NCI-H460 (cell line): ENCODE measurements around the gene CPED1. TPM values are rescaled to one million over a fixed set of nuclear protein-coding genes. Genes with fewer than 3 reads are reported as not detected.
"Not testable (repeated sequence)": the region's sequence is repeated elsewhere in the genome, so short reads cannot be mapped to it uniquely, and the experiment has no call there.

Source experiments
- DNase-seq: peaks from one replicate; pipeline ENCODE4 v3.0.0-alpha.2; 2016; ENCODE audit warnings: low read depth; ENCODE audit errors: extremely low read depth
- total RNA-seq: library from RNA; depleted of rRNA; stranded (reverse); fragments of >200 nt; shearing (Covaris generic); gene quantifications from 2 replicates; pipeline ENCODE4 v1.2.3, GENCODE V29; 2014

CPED1 gene
- total RNA-seq, 1 experiment from 2014 or later, result 17.0 TPM

GRCh38 chr7:121036776-121037175 is 48.3 kb downstream of the CPED1 start:
- not testable (repeated sequence) for DNase-seq

- DNase-seq, result not testable (repeated sequence)
These were observed 48.8 kb downstream of the CPED1 start for GRCh38 chr7:121037329-121037728.

DNA sequence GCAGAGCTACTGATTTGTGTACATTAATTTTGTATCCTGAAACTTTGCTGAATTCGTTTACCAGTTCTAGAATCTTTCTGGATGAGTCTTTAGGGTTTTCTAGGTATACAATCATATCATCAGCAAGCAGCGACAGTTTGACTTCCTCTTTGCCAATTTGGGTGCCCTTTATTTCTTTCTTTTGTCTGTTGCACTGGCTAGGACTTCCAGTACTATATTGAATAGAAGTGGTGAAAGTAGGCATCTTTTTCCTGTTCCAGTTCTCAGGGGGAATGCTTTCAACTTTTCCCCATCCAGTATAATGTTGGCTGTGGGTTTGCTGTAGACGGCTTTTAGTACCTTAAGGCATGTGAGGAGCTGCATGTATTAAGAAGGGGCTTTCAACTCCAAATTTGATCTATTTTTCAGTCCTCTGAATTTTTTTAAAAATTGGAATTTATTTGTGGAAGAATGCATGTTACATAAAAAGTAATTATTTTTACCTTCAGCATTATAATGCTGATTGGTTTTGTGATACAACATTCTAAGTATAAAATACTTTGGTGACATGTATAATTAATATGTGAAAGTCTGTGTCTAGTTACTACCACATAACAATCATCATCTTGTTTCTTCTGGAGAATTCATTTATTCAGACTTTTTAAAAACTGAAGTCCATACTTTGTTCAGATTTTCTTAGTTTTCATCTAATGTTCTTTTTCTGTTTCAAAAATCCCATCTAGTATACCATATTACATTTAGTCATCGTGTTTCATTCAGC is 49.6 kb downstream of the CPED1 start:
- no peak for DNase-seq

GRCh38 chr7:121038717-121039509 is 50.4 kb downstream of the CPED1 start:
- no peak for DNase-seq

DNA sequence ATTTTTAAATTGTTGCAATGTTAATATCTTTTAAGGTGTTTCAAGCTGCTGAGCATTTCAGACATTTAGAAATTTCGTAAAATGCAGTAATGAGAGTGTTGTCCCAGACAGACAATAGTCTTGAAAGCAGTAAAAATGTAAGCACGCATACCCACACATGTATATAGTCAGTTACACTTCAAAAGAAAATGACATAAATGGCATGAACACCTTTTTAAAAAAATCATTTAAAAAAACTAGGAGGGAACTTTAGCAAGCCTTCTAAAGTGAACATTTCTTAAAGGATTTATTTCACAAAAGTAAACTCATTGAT is 51.0 kb downstream of the CPED1 start:
- no peak for DNase-seq

- no peak for DNase-seq
These were observed 51.5 kb downstream of the CPED1 start for GRCh38 chr7:121039994-121040393.

GRCh38 chr7:121041516-121042148 is 53.1 kb downstream of the CPED1 start:
- DNase-seq, result no peak

- DNase-seq, result no peak
These were observed 53.7 kb downstream of the CPED1 start for GRCh38 chr7:121042195-121042594.

DNA sequence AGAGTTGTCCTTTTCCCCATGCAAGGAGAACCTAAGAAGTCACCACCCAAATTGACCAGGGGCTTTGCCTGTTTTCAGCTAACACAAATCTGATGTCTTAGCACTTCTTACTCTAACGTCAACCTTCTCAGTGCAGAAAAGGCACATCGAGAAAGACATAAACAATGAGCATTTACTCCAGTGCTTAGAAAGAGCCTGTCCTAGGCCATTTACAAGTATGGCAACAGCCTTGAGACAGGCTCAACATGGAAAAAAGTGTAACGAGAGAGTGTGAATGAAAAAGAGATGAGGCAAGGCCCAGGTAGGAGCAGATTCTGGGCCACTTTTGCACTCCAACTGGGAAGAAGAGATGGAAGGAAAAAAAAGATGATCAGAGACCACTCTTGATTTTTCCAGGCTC is 54.4 kb downstream of the CPED1 start:
- no peak for DNase-seq

DNA sequence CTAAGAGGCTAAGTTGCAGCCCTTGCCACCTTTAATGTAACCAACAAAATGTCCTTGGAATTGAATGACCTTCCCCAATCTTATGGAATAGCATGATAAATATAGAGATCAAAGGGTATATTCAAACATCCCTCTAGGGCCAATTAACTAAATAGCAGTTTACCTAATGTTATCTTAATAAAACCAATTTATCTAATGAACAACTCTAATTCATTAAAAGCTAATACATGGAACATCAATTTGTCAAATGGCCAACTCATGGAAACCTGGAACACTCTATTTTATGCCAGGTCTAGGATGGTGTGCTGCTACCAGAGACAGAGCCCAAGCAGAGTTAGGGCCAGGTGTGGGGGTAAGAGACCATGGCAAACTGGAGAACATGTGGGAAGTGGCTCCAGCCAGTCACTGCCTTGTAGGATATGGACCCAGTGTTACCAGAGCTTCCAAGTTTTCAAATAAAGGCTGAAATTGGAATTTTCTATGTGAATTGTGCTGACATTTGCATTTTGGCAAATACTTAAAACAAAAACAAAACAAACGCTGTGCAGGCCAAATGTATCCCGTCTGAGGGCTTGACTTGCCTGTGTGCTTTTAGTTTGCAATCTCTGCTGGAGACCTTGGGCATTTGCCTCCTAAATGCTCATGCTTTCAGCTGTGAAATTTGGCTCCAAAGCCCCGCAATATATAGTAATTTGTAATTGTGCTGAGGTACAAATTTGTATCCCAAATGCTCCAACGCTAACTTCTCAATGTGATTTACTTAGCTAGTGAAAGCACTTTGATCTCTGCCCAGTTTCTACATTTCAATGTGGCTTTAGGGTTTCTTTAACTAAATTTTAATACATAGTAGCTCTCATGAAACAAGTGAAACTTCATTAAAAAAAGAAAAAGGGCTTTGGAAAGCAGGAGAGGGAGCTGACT is 55.1 kb downstream of the CPED1 start:
- DNase-seq, result no peak

GRCh38 chr7:121045090-121045489 is 56.6 kb downstream of the CPED1 start:
- DNase-seq, result no peak

DNA sequence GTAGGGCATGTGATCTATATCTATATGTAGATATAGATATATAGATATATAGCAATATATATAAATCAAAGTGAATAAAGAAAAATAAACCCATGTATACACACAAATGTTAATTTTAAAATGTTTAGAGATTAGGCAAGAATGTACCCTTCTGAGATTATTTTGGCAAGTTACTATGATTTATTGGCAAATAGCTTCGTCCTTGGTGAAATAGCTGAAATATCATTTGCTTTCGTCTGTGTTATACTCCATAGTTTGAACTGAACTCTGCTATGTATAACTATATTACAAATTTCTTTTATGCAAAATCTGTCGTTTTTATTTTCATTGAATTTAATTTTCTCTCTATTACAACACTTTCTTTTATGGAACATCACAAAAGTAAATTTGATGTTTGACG is 57.5 kb downstream of the CPED1 start:
- DNase-seq, result no peak

GRCh38 chr7:121046893-121047468 is 58.5 kb downstream of the CPED1 start:
- DNase-seq, result no peak

DNA sequence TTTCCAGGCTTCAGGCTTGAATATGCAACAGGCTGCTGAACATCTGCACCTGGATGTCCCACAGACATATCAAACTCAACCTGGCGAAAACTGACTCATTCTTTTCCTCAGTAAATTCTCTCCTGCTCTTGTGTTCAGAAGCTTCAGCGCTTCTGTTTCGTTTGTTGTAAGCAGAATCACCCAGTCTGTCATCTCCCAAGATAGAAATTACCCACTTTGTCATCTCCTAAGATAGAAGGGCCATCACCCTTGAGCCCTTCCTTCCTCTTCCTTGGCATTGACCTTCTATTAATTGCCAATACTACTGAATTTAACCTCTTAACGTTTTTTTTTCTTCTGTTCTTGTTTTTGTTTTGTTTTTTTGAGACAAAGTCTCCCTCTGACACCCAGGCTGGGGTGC is 59.7 kb downstream of the CPED1 start:
- no peak for DNase-seq

DNA sequence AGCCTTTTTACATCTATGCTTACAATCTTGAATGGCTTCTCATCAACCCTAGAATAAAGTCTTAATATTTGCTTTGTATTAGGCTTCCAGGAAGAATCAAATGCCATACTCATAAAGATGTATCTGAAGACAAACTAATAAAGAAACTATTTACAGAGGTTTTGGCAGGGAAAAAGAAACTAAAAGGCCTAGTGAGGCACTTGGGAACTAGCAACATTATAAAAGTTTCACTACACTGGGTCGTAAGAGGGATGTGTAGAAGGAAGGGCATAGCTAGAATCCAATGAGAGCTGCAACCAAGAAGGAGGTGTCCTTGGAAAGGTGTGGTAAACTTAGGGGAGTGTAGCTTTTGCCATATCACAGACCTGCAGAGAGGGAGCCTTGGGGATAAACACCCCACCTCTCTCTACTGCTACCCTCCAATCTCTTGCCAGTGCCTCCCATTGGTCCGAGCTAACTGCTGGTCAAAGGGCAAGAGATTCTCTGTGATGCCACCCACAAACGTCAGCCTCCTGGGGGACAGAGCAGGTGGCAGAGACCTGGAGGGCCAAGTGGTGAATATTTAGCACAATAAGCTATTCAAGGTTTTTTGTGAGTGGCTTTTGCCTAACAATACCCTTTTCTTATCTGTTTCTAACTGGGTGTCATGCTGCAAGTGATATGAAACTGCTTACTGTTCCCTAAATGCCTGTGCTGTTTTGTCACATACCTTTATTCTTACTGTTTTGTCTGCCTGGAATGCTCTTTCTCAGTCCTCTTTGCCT is 60.7 kb downstream of the CPED1 start:
- no peak for DNase-seq

- DNase-seq, result no peak
These were observed 61.4 kb downstream of the CPED1 start for GRCh38 chr7:121049897-121050296.

DNA sequence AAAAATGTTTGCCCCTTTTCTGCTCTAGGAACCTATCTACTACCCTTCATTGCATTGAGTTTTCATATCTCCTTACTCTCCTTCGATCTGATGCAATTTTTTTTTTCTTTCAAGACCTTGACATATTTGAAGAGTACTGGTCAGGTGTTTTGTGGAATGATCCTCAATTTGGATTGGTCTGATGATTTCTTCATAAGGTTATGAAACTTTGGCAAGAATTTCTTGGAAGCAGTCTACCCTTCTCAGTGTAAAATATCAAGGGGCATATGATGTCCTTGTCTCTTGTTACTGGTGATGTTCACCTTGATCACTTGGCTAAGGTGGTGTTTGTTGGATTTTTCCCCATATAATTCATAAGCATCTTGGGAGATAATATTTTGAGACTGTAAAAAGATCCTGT is 64.7 kb downstream of the CPED1 start:
- DNase-seq, result no peak

DNA sequence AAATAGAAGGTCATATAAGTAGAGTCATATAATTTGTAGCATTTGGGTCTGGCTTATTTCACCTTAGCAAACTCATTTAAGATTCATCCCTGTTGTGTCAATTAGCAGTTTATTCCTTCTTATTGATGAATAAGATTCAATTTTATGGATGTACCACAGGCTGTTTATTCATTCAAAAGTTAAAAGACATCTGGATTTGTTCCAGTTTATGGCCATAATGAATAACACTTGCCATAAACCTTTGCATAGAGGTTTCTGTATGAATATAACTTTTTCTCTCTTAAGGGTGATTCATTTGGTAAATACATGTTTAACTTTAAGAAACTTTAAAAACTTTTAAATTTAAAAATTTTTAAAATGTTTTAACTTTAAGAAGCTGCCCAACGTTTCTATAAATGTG is 66.4 kb downstream of the CPED1 start:
- no peak for DNase-seq

DNA sequence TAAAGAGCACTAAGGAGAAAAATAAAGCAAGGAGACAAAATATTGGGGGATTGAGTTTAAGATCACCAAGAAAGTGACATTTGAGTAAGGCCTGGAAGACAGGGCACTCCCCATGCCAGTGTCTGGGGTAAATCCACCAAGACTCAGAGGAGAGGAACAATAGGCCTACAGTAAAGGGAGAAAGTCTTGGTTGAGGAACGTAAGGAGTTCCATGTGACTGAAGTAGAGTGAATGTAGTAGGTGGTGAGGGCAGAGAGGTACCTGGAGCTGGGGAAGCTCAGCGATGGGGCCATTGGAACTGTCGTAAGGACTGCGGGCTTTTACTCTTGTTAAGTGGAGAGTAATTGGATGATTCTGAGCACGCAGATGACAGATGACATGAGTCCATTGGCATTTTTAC is 69.4 kb downstream of the CPED1 start:
- no peak for DNase-seq

DNA sequence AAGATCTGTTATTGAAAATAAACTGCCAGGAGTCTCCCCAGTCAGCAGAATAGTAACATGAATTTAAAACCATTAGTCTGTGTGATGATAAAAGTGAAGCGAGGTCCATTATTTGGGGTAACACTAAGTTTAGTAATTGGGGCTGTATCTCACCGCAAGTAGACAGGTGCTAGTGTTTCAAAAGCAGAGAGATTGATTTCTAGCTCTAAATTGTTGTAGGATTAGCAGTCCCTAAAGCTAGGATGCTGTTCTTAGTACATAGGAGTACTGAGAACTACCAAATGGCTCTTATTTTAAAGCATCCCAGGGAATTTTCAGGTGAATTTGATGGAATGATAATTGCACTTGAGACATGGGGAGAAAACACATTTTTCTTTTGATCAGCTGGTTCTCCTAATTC is 70.5 kb downstream of the CPED1 start:
- no peak for DNase-seq
